ENCODE results near the gene BCDIN3D. TPM values are rescaled to one million over a fixed set of nuclear protein-coding genes. Genes with fewer than 3 reads are reported as not detected.
"Not testable (repeated sequence)": the region's sequence is repeated elsewhere in the genome, so short reads cannot be mapped to it uniquely, and the experiment has no call there.

The BCDIN3D gene
- total and polyA plus RNA-seq, 10 of the 15 experiments (the other 5 are each of a cell fraction or from before 2014, with no cell fraction given): 3.7 to 7.2 (median 6.4) TPM

DNA sequence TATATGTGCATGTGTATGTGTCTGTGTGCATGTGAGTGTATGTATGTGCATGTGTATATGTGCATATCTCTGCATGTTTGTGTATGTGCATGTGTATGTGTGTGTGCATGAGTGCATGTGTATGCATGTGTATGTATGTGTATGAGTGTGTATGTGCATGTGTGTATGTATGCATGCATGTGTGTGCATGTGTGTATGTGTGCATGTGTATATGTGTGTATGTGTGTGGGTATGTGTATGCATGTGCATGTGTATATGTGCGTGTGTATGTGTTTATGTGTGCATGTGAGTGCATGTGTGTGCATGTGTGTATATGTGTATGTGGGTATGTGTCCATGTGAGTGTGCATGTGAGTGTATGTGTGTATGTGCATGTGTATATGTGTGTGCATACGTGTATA lies 36.2 kb upstream of the BCDIN3D start:
- H3K9ac ChIP-seq (ENCODE audit: control insufficient read depth, insufficient read depth, low read length); H3K79me2 ChIP-seq (ENCODE audit: control insufficient read depth, insufficient read depth, low read length); ATAC-seq; H2AFZ ChIP-seq (ENCODE audit: control insufficient read depth, low read depth, low read length); BruUV-seq (replicated peaks); in situ Hi-C loops (cut with MboI); RAD21 ChIA-PET (ENCODE audit: unreplicated experiment); H3K36me3 ChIP-seq (ENCODE audit: control insufficient read depth in 2 of 2, insufficient read depth in 2 of 2, low read length in 1 of 2); intact Hi-C loops (cut with micrococcal nuclease; ENCODE audit: unreplicated experiment); H3K4me1 ChIP-seq (ENCODE audit: control insufficient read depth, insufficient read depth, low read length); DNase-seq (ENCODE audit: low read depth, low spot score); H3K4me3 ChIP-seq; H4K20me1 ChIP-seq (ENCODE audit: control insufficient read depth, insufficient read depth); H3K27ac ChIP-seq (ENCODE audit: control insufficient read depth, insufficient read depth); POLR2A ChIA-PET; H3K27me3 ChIP-seq (replicated peaks in 1 of 2; ENCODE audit: control insufficient read depth in 2 of 2, insufficient read depth in 2 of 2, low read length in 1 of 2); SMC1A ChIA-PET (ENCODE audit: uncharacterized antibody, unreplicated experiment); H3K4me2 ChIP-seq (ENCODE audit: control insufficient read depth, insufficient read depth); FAIRE-seq; CTCF ChIA-PET; H3K9me3 ChIP-seq (replicated peaks; ENCODE audit: control insufficient read depth, insufficient read depth, low read length): not testable (repeated sequence)
- 33% methylated on average over 1 of the region's 2 CpGs for WGBS (ENCODE audit: insufficient coverage, insufficient replicate concordance, low lambda C conversion rate, missing lambda C conversion rate)

- no TSS peak for BruUV-seq (replicated peaks)
- POLR2A ChIA-PET: no interaction called here
- FAIRE-seq: no peak
- no peak for TF ChIP-seq ZNF274 (IDR thresholded peaks at IDR 0.05; ENCODE audit: insufficient read depth, insufficient read length)
- TF ChIP-seq CHD1 (IDR thresholded peaks at IDR 0.05; ENCODE audit: low read depth, low read length): no peak
- TF ChIP-seq PAX8 (IDR thresholded peaks at IDR 0.05): no peak
- TF ChIP-seq SPI1 (IDR thresholded peaks at IDR 0.05; ENCODE audit: borderline replicate concordance, insufficient read depth, low read depth, low read length): no peak
- TF ChIP-seq LARP7 (IDR thresholded peaks at IDR 0.05): no peak
- TF ChIP-seq ESRRA (IDR thresholded peaks at IDR 0.05; ENCODE audit: low read length): no peak
- TF ChIP-seq E4F1 (IDR thresholded peaks at IDR 0.05; ENCODE audit: borderline replicate concordance, partially characterized antibody): no peak
- no peak for TF ChIP-seq MYC (IDR thresholded peaks at IDR 0.05; ENCODE audit: insufficient read depth, insufficient read length, insufficient replicate concordance, low read length, severe bottlenecking)
- no peak for TF ChIP-seq NFXL1 (IDR thresholded peaks at IDR 0.05; ENCODE audit: borderline replicate concordance)
- TF ChIP-seq, protein P1, sequence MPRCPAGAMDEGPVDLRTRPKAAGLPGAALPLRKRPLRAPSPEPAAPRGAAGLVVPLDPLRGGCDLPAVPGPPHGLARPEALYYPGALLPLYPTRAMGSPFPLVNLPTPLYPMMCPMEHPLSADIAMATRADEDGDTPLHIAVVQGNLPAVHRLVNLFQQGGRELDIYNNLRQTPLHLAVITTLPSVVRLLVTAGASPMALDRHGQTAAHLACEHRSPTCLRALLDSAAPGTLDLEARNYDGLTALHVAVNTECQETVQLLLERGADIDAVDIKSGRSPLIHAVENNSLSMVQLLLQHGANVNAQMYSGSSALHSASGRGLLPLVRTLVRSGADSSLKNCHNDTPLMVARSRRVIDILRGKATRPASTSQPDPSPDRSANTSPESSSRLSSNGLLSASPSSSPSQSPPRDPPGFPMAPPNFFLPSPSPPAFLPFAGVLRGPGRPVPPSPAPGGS (IDR thresholded peaks at IDR 0.05; ENCODE audit: borderline replicate concordance, insufficient read depth, low read depth, low read length, poor library complexity, severe bottlenecking): no peak
- TF ChIP-seq YY1 (IDR thresholded peaks at IDR 0.05; ENCODE audit: low read depth, low read length): no peak
- no peak for TF ChIP-seq RFX5 (IDR thresholded peaks at IDR 0.05; ENCODE audit: low read depth, low read length)
- no peak for TF ChIP-seq POLR2AphosphoS2 (IDR thresholded peaks at IDR 0.05; ENCODE audit: low read depth, low read length)
- no peak for TF ChIP-seq ZNF24 (IDR thresholded peaks at IDR 0.05)
These were observed 35.1 kb upstream of the BCDIN3D start for GRCh38 chr12:49878021-49878420.

More at GRCh38 chr12:49878021-49878420, 35.1 kb upstream of the BCDIN3D start:
- Histone ChIP-seq H3K4me1 (ENCODE audit: control insufficient read depth, insufficient read depth, low read length) (no peaks in the 10 kb centered on the region), H3K79me2 (ENCODE audit: control insufficient read depth, insufficient read depth, low read length) (no peaks in the 10 kb centered on the region), H3K27me3 (replicated peaks in 1 of 2; ENCODE audit: control insufficient read depth in 2 of 2, insufficient read depth in 2 of 2, low read length in 1 of 2) (peaks cover 0 to 1% of the 10 kb centered on the region in 2 experiments; a peak in 1 of 4 replicates), H2AFZ (ENCODE audit: control insufficient read depth, low read depth, low read length) (no peak overlapping the region), H3K9ac (ENCODE audit: control insufficient read depth, insufficient read depth, low read length) (no peak overlapping the region), H3K36me3 (ENCODE audit: control insufficient read depth in 2 of 2, insufficient read depth in 2 of 2, low read length in 1 of 2) (no peaks in the 10 kb centered on the region), H3K9me3 (replicated peaks; ENCODE audit: control insufficient read depth, insufficient read depth, low read length) (no peaks in the 10 kb centered on the region), H3K4me3 (no peak overlapping the region), H3K4me2 (ENCODE audit: control insufficient read depth, insufficient read depth) (no peak overlapping the region), H3K27ac (ENCODE audit: control insufficient read depth, insufficient read depth) (no peak overlapping the region), H4K20me1 (ENCODE audit: control insufficient read depth, insufficient read depth) (no peaks in the 10 kb centered on the region)
- intact Hi-C loops (cut with micrococcal nuclease; ENCODE audit: unreplicated experiment) (no loop called here), in situ Hi-C loops (cut with MboI) (no loop called here)
- ChIA-PET SMC1A (ENCODE audit: uncharacterized antibody, unreplicated experiment) (no interaction called here), CTCF (no interaction called here), RAD21 (ENCODE audit: unreplicated experiment) (no interaction called here)
- DNase-seq (ENCODE audit: low read depth, low spot score): no peak
- no peak for ATAC-seq
- WGBS (ENCODE audit: insufficient coverage, insufficient replicate concordance, low lambda C conversion rate, missing lambda C conversion rate): 53% methylated on average over 2 of the region's 2 CpGs
